ENCODE results near the gene NDUFV1.

Gene NDUFV1

GRCh38 chr11:67641338-67642172, 34.8 kb downstream of the NDUFV1 start:
- DNase-seq, result no peak

GRCh38 chr11:67642173-67643120, 35.7 kb downstream of the NDUFV1 start:
- no peak for DNase-seq

- DNase-seq, result no peak
Observed at GRCh38 chr11:67644042-67644441, 37.3 kb downstream of the NDUFV1 start.

- DNase-seq, result no peak
Observed at GRCh38 chr11:67644472-67645418, 38.0 kb downstream of the NDUFV1 start.

GRCh38 chr11:67645521-67646461, 39.1 kb downstream of the NDUFV1 start:
- DNase-seq, result no peak

- DNase-seq, result no peak
Observed at GRCh38 chr11:67646535-67647336, 40.0 kb downstream of the NDUFV1 start.

- DNase-seq, result no peak
Observed at GRCh38 chr11:67647471-67647870, 40.7 kb downstream of the NDUFV1 start.

- no peak for DNase-seq
Observed at GRCh38 chr11:67648140-67648795, 41.5 kb downstream of the NDUFV1 start.

- DNase-seq, result no peak
Observed at GRCh38 chr11:67648796-67649613, 42.3 kb downstream of the NDUFV1 start.

- no peak for DNase-seq
Observed at GRCh38 chr11:67649634-67650510, 43.1 kb downstream of the NDUFV1 start.

GRCh38 chr11:67651976-67652781, 45.4 kb downstream of the NDUFV1 start:
- DNase-seq, result no peak

GRCh38 chr11:67652965-67653845, 46.5 kb downstream of the NDUFV1 start:
- DNase-seq, result no peak

GRCh38 chr11:67654225-67654624, 47.5 kb downstream of the NDUFV1 start:
- no peak for DNase-seq

GRCh38 chr11:67656278-67656922, 49.7 kb downstream of the NDUFV1 start:
- DNase-seq, result no peak

GRCh38 chr11:67657300-67657699, 50.6 kb downstream of the NDUFV1 start:
- DNase-seq, result no peak

Measured in NCI-H2029 treated with DMSO at 0.1 percent for 48 hours (cell line).